GM12873 (cell line): ENCODE measurements around the gene GOLGA7B.

Source experiments
- TF ChIP-seq, protein P1 (sequence below): IDR thresholded peaks from 2 replicates; pipeline ENCODE4 v1.5.1; 2012; ENCODE audit warnings: low read depth, mild to moderate bottlenecking, moderate library complexity, low read length, control low read depth; ENCODE audit not compliant: insufficient read depth; ENCODE audit errors: missing control alignments

GOLGA7B gene

GRCh38 chr10:97916586-97916985, 66.9 kb downstream of the GOLGA7B start:
- TF ChIP-seq, protein P1, sequence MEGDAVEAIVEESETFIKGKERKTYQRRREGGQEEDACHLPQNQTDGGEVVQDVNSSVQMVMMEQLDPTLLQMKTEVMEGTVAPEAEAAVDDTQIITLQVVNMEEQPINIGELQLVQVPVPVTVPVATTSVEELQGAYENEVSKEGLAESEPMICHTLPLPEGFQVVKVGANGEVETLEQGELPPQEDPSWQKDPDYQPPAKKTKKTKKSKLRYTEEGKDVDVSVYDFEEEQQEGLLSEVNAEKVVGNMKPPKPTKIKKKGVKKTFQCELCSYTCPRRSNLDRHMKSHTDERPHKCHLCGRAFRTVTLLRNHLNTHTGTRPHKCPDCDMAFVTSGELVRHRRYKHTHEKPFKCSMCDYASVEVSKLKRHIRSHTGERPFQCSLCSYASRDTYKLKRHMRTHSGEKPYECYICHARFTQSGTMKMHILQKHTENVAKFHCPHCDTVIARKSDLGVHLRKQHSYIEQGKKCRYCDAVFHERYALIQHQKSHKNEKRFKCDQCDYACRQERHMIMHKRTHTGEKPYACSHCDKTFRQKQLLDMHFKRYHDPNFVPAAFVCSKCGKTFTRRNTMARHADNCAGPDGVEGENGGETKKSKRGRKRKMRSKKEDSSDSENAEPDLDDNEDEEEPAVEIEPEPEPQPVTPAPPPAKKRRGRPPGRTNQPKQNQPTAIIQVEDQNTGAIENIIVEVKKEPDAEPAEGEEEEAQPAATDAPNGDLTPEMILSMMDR = no peak

DNA sequence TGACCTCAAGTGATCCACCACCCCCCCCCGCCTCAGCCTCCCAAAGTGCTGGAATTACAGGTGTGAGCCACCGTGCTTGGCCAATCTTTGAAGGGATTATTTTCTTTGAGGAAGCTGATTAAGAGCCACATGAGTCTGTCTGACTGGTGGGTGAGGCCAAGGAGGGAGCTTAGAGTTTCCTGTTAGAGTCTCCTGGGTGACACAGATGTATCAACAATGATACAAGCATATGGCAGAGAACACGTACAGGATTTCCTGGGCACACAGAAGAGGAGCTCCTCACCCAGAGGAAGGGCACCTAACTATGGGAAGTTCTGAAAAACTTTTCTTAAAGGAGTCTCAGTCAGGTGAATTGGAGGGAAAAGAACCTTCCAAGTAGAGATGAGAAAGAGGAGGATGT, 69.4 kb downstream of the GOLGA7B start:
- TF ChIP-seq, protein P1 = no peak

- TF ChIP-seq, protein P1 = no peak
These were observed 71.2 kb downstream of the GOLGA7B start for GRCh38 chr10:97920865-97921264.
